GM21390 (cell line): ENCODE results near the gene FAAP100.

Experiments
- ATAC-seq: cut with Tn5 transposase; IDR thresholded peaks from one replicate; pipeline ENCODE4 v1.9.1; 2021; ENCODE audit not compliant: unreplicated experiment

The FAAP100 gene

DNA sequence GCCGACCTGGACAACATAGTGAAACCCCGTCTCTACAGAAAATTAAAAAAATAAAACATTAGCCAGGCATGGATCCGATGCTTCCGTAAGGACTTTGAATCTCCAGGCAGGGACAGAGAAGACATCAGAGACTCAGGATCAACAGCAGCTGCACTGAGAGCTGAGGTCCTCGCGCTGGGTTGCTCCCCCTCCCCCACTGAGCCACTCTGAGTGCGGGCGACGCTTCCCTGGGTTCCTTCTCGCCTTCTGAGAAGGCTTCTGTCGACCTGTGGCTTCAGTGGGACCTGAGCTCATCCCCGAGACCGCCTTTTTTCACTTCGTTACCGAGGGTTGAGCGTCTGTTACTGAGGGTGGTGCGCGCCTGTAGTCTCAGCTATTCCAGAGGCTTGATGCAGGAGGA is 60.0 kb downstream of the FAAP100 start:
- ATAC-seq = no peak

DNA sequence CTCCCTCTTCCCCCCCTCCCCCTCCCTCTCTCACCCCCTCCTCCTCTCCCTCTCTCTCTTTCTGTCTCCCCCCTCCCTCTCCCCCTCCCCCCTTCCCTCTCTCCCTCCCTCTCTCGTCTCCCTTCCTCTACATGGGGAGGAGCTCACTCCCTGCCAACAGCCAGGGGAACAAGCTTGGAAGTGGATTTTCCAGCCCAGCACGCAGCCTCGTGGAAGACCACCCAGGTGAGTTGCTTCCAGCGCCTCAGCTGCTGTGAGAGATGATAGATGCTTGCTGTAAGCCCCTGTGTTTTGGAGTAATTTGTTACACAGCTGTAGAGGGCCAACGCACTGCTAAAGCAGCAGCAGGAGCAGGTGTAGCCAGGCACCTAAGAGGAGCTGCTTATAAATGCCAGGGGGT is 60.4 kb downstream of the FAAP100 start:
- ATAC-seq = no peak

DNA sequence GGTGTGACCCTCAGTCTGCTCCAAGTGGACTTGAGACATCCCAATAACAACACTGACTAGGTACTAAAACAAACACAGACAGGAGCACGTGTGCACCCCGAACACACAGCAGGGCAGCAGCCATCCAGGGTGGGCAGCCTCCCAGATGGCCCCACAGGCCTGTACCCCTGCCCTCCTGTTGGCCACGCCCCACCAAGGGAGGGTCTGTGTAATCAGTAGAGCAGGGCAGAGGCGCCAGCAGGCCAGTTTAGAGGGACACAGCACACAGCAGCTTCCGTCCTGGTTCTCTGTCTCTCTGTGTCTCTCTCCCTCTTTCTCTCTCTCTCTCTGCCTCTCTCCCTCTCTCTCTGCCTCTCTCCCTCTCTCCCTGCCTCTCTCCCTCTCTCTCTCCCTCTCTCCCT is 61.0 kb downstream of the FAAP100 start:
- no peak for ATAC-seq

DNA sequence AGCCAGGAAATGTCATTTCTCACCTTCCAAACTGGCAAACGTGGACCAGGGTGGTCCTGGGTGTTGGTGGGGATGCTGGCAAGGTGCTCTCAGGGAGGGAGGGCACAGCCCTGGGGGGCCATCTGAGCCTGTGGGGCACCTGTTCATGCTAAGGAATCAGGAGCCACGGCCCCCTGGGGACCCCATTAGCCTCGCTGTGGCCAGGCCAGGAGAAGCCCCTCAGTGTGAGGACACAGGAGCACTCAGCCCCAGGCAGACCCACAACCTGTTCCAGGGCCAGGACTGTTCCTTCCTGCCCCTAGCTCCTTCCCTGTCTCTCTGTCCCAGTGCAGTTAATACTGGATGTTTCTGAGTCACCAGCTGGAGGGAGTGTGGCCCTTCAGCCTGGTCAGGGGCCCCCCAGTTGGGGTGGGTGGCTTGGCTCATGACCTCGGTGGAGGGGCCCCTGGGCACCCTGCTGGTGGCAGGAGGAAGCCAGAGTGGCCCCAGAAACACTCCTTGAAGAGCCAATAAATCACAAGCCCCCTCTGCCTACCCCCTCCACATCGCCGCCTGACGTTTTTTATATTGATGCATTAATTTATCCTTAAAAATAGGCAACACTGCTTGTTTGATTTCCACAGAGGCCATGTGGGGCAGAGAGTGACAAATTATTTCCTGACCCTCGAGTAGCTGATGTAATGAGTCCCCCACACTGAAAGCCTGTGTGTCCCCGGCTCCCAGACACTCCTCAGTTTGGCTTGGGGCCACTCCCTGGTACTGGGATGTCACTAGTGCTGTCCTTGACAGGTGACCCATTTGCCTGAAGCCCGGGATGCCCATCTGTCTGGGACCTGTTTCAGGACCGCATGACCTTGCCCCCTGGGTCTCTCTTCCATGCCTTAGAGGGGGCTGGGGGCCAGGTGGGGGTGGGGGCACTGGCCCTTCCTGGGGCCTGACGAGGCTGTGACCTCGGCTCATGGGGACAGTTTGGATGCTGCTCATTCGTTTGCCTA is 61.9 kb downstream of the FAAP100 start:
- no peak for ATAC-seq
